Skeletal muscle tissue (tissue), 4 donors: ENCODE measurements around the gene LRRC61. TPM values are rescaled to one million over a fixed set of nuclear protein-coding genes. Genes with fewer than 3 reads are reported as not detected.

ENCODE experiments used
- H3K27ac ChIP-seq: one replicate; pipeline ENCODE4 v1.7.0; 2013; ENCODE audit warnings: mild to moderate bottlenecking, low read depth, low read length, inconsistent platforms
- H3K27me3 ChIP-seq, 3 donors: one replicate each; pipeline ENCODE4 v1.7.0; 2013; ENCODE audit warnings: low read length in 3 of 3; ENCODE audit not compliant: control insufficient read depth in 3 of 3, insufficient read depth in 3 of 3
- H3K36me3 ChIP-seq, 3 donors: one replicate each; pipeline ENCODE4 v1.7.0; 2013; ENCODE audit warnings: low read length in 3 of 3; ENCODE audit not compliant: control insufficient read depth in 3 of 3, insufficient read depth in 3 of 3
- H3K4me1 ChIP-seq, 3 donors: one replicate each; pipeline ENCODE4 v1.7.0; 2013; ENCODE audit warnings: low read length in 3 of 3, mild to moderate bottlenecking in 3 of 3; ENCODE audit not compliant: control insufficient read depth in 3 of 3, insufficient read depth in 3 of 3
- H3K4me3 ChIP-seq, 3 donors: one replicate each; pipeline ENCODE4 v1.7.0; 2013; ENCODE audit warnings: low read length in 3 of 3
- H3K9ac ChIP-seq, 3 donors: one replicate each; pipeline ENCODE4 v1.7.0; 2013; ENCODE audit warnings: low read length in 3 of 3, mild to moderate bottlenecking in 3 of 3, moderate library complexity in 2 of 3, low read depth in 1 of 3
- H3K9me3 ChIP-seq, 3 donors: one replicate each; pipeline ENCODE4 v1.7.0; 2013; ENCODE audit warnings: low read length in 3 of 3; ENCODE audit not compliant: control insufficient read depth in 3 of 3
- total RNA-seq: library from RNA; depleted of rRNA; stranded (reverse); fragments of >200 nt; gene quantifications from one replicate; pipeline ENCODE4 v1.2.3, GENCODE V29; 2014
- donor health status: Osteomylitis.

LRRC61 gene
- total RNA-seq, 1 donor from 2014 or later, result 5.7 TPM

DNA sequence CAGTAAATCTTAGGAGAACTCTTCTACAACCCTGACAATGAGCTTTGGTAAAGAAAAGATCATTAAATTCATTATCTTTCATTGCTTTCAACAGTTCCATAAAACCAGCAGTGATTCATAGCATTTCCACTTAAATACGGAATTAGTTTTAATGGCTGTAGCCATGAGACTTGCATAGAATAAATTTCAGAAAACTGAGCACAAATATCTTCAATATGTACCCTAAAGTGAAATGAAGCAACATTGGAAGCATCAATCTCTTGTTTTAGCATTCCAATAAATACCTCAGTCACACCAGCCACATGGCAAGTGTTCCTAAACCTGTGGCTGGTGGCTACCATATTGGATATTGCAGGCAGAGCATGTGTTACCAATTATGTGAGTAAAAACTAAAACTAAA, 21.9 kb downstream of the LRRC61 start:
- peaks cover 18 to 39% (median 28%) of the 10 kb centered on the region in 3 donors for H3K27me3 ChIP-seq
- peaks cover 0 to 5% (median 0%) of the 10 kb centered on the region in 3 donors for H3K9me3 ChIP-seq
- H3K9ac ChIP-seq, result no peak overlapping the region
- H3K27ac ChIP-seq, result no peak overlapping the region
- H3K36me3 ChIP-seq, result no peaks in the 10 kb centered on the region
- peaks cover 4 to 9% (median 8%) of the 10 kb centered on the region in 3 donors for H3K4me1 ChIP-seq
- no peak overlapping the region for H3K4me3 ChIP-seq

DNA sequence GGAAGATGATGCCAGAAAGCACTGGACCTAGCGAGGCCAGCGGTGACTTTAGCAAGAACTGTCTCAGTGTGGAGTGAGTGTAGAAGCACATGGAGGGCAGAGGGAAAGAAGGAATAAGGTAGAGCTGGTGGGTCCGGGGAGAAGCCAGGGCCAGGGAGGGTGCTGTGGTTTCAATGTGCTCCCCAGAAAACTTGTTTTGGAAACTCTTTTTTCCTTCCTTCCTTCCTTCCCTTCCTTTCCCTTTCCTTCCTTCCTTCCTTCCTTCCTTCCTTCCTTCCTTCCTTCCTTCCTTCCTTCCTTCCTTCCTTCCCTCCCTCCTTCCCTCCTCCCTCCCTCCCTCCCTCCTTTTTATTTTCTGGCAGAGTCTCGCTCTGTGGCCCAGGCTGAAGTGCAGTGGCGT, 23.8 kb downstream of the LRRC61 start:
- Histone ChIP-seq H3K27ac (no peak overlapping the region), H3K36me3 (no peaks in the 10 kb centered on the region), H3K4me3 (no peak overlapping the region), H3K27me3 (peaks cover 3 to 25% (median 14%) of the 10 kb centered on the region in 3 donors), H3K9me3 (peaks cover 0 to 5% (median 0%) of the 10 kb centered on the region in 3 donors), H3K4me1 (peaks cover 0 to 3% (median 3%) of the 10 kb centered on the region in 3 donors), H3K9ac (no peak overlapping the region)

DNA sequence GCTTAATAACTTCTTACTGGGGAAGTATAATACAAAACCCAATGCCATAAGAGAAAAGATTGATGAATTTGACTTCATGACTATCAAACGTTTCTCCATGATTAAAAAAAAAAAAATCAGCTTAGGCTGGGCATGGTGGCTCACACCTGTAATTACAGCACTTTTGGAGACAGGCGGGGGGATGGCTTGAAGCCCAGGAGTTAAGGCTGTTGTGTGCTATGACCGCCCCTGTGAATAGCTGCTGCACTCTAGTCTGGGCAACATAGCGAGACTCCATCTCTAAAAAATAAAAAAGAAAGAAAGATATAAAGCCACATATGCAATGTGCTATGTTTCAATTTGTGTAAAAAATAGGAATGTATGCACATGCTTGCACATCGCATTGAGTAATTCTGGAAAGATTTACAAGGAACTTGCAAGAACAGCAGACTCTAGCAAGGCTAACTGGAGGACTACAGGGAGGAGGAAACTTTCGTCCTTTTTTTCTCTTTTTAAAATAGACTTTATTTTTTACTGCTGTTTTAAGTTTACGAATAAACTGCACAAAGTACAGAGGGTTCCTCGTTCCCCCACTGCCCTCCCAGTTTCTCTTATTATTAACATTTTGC, 28.5 kb downstream of the LRRC61 start:
- Histone ChIP-seq H3K27me3 (no peaks in the 10 kb centered on the region), H3K9me3 (no peaks in the 10 kb centered on the region), H3K4me1 (no peaks in the 10 kb centered on the region), H3K27ac (no peak overlapping the region), H3K36me3 (no peaks in the 10 kb centered on the region), H3K9ac (no peak overlapping the region), H3K4me3 (no peak overlapping the region)

DNA sequence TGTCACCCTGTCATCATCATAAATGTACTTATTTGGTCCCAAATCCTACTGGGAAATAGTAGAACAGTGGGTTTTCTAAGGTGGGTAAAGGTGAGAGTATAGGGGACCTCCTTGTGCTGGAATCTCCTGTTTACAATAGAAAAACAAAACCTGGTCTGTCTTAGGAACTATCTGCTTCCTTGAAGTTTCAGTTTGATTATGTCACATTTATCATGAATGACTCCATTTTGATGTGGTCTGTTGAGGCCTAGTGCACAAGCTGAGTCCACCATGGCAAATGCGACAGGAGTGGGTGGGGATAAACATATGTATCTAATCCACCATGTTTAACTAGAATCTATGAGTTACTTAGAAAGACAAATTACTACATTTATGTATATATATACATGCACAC, 32.5 kb downstream of the LRRC61 start:
- Histone ChIP-seq H3K36me3 (no peaks in the 10 kb centered on the region), H3K9me3 (no peaks in the 10 kb centered on the region), H3K27me3 (no peaks in the 10 kb centered on the region), H3K4me3 (no peak overlapping the region), H3K9ac (no peak overlapping the region), H3K4me1 (peaks cover 4 to 16% (median 4%) of the 10 kb centered on the region in 3 donors), H3K27ac (no peak overlapping the region)

DNA sequence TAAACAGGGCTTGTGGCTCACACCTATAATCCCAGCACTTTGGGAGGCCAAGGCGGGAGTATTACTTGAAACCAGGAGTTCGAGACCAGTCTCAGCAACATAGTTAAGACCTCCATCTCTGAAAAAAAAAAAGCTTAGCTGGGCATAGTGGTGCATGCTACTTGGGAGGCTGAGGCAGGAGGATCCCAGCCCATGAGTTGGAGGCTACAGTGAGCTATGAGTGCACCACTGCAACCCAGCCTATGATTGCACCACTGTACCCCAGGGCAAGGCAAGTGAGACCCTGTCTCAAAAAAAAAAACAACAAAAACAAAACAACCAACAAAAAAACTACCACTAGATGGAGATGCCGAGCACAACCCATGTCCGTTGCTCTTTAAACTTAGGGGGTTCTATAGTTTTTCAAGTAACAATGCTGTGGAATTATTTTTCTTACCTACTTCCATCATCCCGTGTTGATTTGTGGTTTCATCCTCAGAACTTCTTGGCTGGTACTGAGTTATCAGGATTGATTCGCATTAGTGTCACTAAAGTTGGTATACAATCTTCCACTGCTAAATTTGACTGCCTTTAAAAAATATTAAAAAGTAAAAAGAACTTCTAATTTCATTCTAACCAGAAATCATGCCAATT, 33.2 kb downstream of the LRRC61 start:
- no peaks in the 10 kb centered on the region for H3K27me3 ChIP-seq
- H3K27ac ChIP-seq, result no peak overlapping the region
- no peak overlapping the region for H3K4me3 ChIP-seq

DNA sequence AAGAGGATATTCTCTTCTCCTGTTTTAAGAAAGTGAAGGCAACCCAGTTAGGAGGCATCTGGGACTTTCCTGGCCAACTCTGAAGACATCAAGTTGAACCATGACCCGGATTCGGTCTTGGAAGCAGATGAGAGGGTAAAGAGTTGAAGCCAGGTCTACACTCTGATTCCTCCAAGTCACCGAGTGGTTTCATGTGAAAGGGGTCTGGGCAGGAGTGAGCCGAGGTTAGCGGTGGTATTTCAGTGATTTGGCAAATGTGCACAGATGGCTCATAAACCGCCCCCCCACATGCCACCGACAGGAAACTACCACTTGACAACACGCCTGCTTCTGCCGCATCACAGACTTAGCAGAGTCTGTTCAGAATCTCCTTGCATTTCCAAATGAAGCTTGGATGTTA, 34.1 kb downstream of the LRRC61 start:
- no peak overlapping the region for H3K27ac ChIP-seq
- no peak overlapping the region for H3K9ac ChIP-seq

More for the DNA sequence above, 33.2 kb downstream of the LRRC61 start:
- Histone ChIP-seq H3K36me3 (no peaks in the 10 kb centered on the region), H3K4me1 (peaks cover 5 to 18% (median 7%) of the 10 kb centered on the region in 3 donors), H3K9ac (no peak overlapping the region), H3K9me3 (no peaks in the 10 kb centered on the region)

DNA sequence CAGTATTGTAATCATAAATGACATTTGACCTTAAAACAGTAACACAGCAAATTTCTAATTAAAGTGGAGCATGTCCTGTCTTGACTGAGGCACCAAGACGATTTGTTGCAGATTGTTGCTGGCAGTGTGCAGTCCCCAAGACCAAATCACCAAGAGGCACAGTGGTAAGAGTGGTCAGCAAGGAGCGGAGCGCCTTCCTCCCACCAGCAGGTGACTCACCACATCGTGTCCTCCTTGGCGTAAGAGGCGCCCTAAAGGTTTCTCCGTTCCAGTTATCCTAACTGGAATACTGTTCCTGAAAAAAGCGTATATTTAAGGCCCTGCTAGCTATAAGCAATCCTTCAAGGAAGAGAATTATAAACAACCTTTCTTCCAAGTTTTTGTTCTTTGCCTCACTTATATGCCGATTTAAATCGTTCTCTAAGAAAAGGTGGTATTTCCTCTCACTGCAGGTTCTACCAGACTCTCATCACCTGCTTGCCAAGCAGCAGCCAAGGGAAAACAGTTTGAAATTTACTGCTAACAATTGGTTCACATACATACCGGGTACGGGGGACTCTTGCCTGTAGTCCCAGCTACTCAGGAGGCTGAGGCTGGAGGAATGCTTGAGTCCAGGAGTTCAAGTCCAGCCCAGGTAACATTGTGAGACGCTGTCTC, 34.7 kb downstream of the LRRC61 start:
- Histone ChIP-seq H3K4me1 (peaks cover 15 to 33% (median 17%) of the 10 kb centered on the region in 3 donors), H3K27me3 (no peaks in the 10 kb centered on the region), H3K9ac (no peak overlapping the region), H3K4me3 (no peak overlapping the region), H3K9me3 (no peaks in the 10 kb centered on the region), H3K36me3 (no peaks in the 10 kb centered on the region), H3K27ac (no peak overlapping the region)

More for the DNA sequence above, 34.1 kb downstream of the LRRC61 start:
- Histone ChIP-seq H3K36me3 (no peaks in the 10 kb centered on the region), H3K27me3 (no peaks in the 10 kb centered on the region), H3K4me1 (peaks cover 13 to 26% (median 14%) of the 10 kb centered on the region in 3 donors), H3K4me3 (no peak overlapping the region), H3K9me3 (no peaks in the 10 kb centered on the region)

DNA sequence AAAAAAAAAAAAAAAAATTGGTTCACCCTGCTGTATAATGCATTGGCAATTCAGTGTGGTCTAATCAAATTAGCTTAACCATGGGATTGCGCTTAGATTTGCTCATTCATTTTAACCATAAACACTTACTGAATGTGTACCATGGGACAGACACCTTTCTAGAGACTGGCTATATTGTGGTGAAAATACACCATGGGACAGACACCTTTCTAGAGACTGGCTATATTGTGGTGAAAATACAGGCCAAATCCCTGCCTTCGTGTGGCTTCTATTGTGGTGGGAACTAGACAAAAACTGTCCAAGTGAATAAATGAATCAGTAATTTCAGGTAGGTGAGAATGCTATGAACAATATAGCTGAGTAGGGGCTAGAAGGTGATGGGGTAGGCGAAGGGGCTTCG, 35.3 kb downstream of the LRRC61 start:
- Histone ChIP-seq H3K27ac (no peak overlapping the region), H3K9ac (no peak overlapping the region), H3K4me1 (peaks cover 17 to 38% (median 22%) of the 10 kb centered on the region in 3 donors), H3K4me3 (no peak overlapping the region), H3K36me3 (no peaks in the 10 kb centered on the region), H3K27me3 (no peaks in the 10 kb centered on the region), H3K9me3 (no peaks in the 10 kb centered on the region)

DNA sequence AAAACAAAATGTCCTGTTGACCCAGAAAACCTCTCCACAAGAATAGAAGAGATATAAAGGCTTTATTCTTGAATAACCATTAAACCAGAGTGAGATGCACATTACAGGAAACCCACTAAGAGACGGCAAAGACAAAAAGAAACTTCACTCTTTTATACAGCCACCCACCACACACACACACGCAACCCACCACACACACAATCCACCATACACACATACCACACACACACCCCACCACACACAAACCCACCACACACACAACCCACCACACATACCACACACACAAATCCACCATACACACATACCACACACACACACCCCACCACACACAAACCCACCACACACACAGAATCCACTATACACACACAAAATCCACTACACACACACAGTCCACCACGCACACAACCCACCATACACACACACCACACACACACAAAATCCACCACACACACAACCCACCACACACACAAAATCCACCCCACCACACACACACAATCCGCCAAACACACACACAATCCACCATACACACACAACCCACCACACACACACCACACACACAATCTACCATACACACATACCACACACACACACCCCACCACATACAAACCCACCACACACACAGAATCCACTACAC, 36.0 kb downstream of the LRRC61 start:
- Histone ChIP-seq H3K27me3 (no peaks in the 10 kb centered on the region), H3K27ac (no peak overlapping the region), H3K36me3 (no peaks in the 10 kb centered on the region), H3K9ac (no peak overlapping the region), H3K4me3 (no peak overlapping the region), H3K9me3 (no peaks in the 10 kb centered on the region), H3K4me1 (peaks cover 21 to 45% (median 27%) of the 10 kb centered on the region in 3 donors)
